ES-I3 (cell line): Measurements from ENCODE around the gene MTERF1.

Experiments used
- H3K36me3 ChIP-seq: 2 replicates; pipeline ENCODE4 v1.6.1; 2013; ENCODE audit warnings: mild to moderate bottlenecking, low read length, control low read depth, moderate library complexity; ENCODE audit not compliant: insufficient read depth
- H3K4me1 ChIP-seq: 2 replicates; pipeline ENCODE4 v1.6.1; 2013; ENCODE audit warnings: mild to moderate bottlenecking, control low read depth, low read length; ENCODE audit not compliant: insufficient read depth
- H3K9ac ChIP-seq: 2 replicates; pipeline ENCODE4 v1.6.1; 2013; ENCODE audit warnings: low read depth, mild to moderate bottlenecking, low read length, moderate library complexity
- H3K9me3 ChIP-seq: 2 replicates; pipeline ENCODE4 v1.6.1; 2013; ENCODE audit warnings: mild to moderate bottlenecking, low read length, moderate library complexity; ENCODE audit not compliant: control insufficient read depth, insufficient read depth

The MTERF1 gene

GRCh38 chr7:91827169-91827568 is 53.3 kb downstream of the MTERF1 start:
- Histone ChIP-seq H3K9me3 (no peaks in the 10 kb centered on the region), H3K4me1 (no peaks in the 10 kb centered on the region), H3K36me3 (no peaks in the 10 kb centered on the region), H3K9ac (no peak overlapping the region)

- Histone ChIP-seq H3K4me1 (no peaks in the 10 kb centered on the region), H3K9me3 (no peaks in the 10 kb centered on the region), H3K9ac (no peak overlapping the region), H3K36me3 (no peaks in the 10 kb centered on the region)
These were observed 54.1 kb downstream of the MTERF1 start for GRCh38 chr7:91826377-91826776.

DNA sequence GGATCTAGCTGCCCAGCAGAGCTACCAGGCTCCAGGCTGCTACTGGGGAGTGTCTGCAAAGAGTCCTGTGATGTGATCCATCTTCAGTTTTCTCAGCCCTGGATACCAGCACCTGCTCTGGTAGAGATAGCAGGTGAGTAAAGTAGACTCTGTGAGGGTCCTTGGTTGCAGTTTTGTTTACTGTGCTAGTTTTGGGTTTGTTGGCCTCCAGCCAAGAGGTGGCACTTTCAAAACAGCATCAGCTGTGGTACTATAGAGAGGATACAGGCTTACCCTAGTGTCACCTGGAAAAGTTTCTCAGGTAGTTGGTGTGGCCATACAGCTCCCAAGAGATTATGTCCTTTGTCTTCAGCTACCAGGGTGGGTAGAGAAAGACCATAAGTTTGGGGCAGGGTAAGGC is 56.3 kb downstream of the MTERF1 start:
- Histone ChIP-seq H3K9me3 (no peaks in the 10 kb centered on the region), H3K9ac (no peak overlapping the region), H3K36me3 (no peaks in the 10 kb centered on the region), H3K4me1 (no peaks in the 10 kb centered on the region)
